Stimulated activated CD4-positive, alpha-beta T cell treated with anti-CD3 and anti-CD28 coated beads, Interleukin-4, amount 100 ng/mL, for 48 hours (primary cell): ENCODE data around the gene USH2A.

Source experiments
- DNase-seq, 2 donors: peaks; one replicate each; pipeline ENCODE4 v3.0.0-alpha.2; 2020; ENCODE audit warnings: low read depth in 2 of 2

USH2A gene

GRCh38 chr1:215597961-215598360, 825.3 kb downstream of the USH2A start:
- DNase-seq: no peak

- DNase-seq: no peak
Measured at GRCh38 chr1:215595231-215595630, 828.0 kb downstream of the USH2A start.

GRCh38 chr1:215594640-215595039, 828.6 kb downstream of the USH2A start:
- DNase-seq: no peak

GRCh38 chr1:215590779-215591491, 832.3 kb downstream of the USH2A start:
- no peak for DNase-seq

GRCh38 chr1:215589650-215590435, 833.4 kb downstream of the USH2A start:
- DNase-seq: no peak

GRCh38 chr1:215584389-215584788, 838.9 kb downstream of the USH2A start:
- DNase-seq: no peak

- no peak for DNase-seq
Measured at GRCh38 chr1:215583185-215583749, 840.0 kb downstream of the USH2A start.

GRCh38 chr1:215581896-215582295, 841.4 kb downstream of the USH2A start:
- DNase-seq: no peak
